Natural killer cell (primary cell): ENCODE data around the gene TICAM2. TPM values are rescaled to one million over a fixed set of nuclear protein-coding genes. Genes with fewer than 3 reads are reported as not detected.

Source experiments
- ATAC-seq, 3 donors: fragments of 150-1000 bp in 2 of 3; fragments of 200-7000 bp in 1 of 3; cut with Tn5 transposase; 1 replicate in 1 of 3; 2 replicates in 2 of 3; pipeline ENCODE4 v1.10.0; 2021; ENCODE audit warnings: mild to moderate bottlenecking in 2 of 3, moderate library complexity in 2 of 3
- DNase-seq, 2 donors: peaks; one replicate each; pipeline versions ENCODE4 v3.0.0 to v3.0.0-alpha.2; 2013 to 2021; ENCODE audit warnings: mixed read lengths in 1 of 2
- H3K27ac ChIP-seq: one replicate; pipeline ENCODE4 v1.5.1; 2013; ENCODE audit warnings: mild to moderate bottlenecking, low read length
- H3K27me3 ChIP-seq: one replicate; pipeline ENCODE4 v1.6.1; 2013; ENCODE audit warnings: low read length; ENCODE audit not compliant: control insufficient read depth, insufficient read depth
- H3K36me3 ChIP-seq: one replicate; pipeline ENCODE4 v1.6.1; 2013; ENCODE audit warnings: low read length; ENCODE audit not compliant: control insufficient read depth, insufficient read depth
- H3K4me1 ChIP-seq: one replicate; pipeline ENCODE4 v1.6.1; 2013; ENCODE audit warnings: low read length; ENCODE audit not compliant: control insufficient read depth, insufficient read depth
- H3K4me3 ChIP-seq: one replicate; pipeline ENCODE4 v1.5.1; 2013; ENCODE audit warnings: low read length
- H3K9me3 ChIP-seq: one replicate; pipeline ENCODE4 v1.6.1; 2013; ENCODE audit warnings: low read length; ENCODE audit not compliant: control insufficient read depth, insufficient read depth
- H3K27ac Mint-ChIP-seq, 2 donors: one replicate each; pipeline ENCODE4 v1.8.0; 2022; ENCODE audit warnings: mild to moderate bottlenecking in 2 of 2, mixed read lengths in 2 of 2, moderate library complexity in 1 of 2
- H3K27me3 Mint-ChIP-seq, 2 donors: one replicate each; pipeline ENCODE4 v1.8.0; 2022; ENCODE audit warnings: low read depth in 2 of 2, mixed read lengths in 2 of 2
- H3K36me3 Mint-ChIP-seq: one replicate; pipeline ENCODE4 v1.8.0; 2022; ENCODE audit warnings: mixed read lengths
- H3K4me1 Mint-ChIP-seq, 2 donors: one replicate each; pipeline ENCODE4 v1.8.0; 2022; ENCODE audit warnings: mixed read lengths in 2 of 2
- H3K4me3 Mint-ChIP-seq: one replicate; pipeline ENCODE4 v1.8.0; 2022; ENCODE audit warnings: mild to moderate bottlenecking, moderate library complexity, mixed read lengths
- H3K9me3 Mint-ChIP-seq, 2 donors: one replicate each; pipeline ENCODE4 v1.8.0; 2022; ENCODE audit warnings: mixed read lengths in 2 of 2
- CTCF ChIP-seq: fragments of 200-600 bp; IDR thresholded peaks from one replicate; pipeline ENCODE4 v1.8.0; 2022; ENCODE audit warnings: antibody characterized with exemption
- WGBS: methylation state at CpG from one replicate; pipeline ENCODE4 v1.1.7; 2013; ENCODE audit warnings: missing lambda C conversion rate; ENCODE audit not compliant: insufficient coverage; 5-methylcytosine and 5-hydroxymethylcytosine counted together
- intact Hi-C: fragments of 100-400 bp; cut with micrococcal nuclease; formaldehyde crosslinking; loops from one replicate; pipeline ENCODE4 v1.14.2; 2022
- total RNA-seq, 4 donors: library from RNA; stranded (reverse); fragments of 120-200 nt in 1 of 4; gene quantifications; one replicate each; pipeline versions ENCODE4 v1.2.3 to v1.2.4, GENCODE V29; 2013 to 2022

TICAM2 gene
- total RNA-seq, 3 donors from 2014 or later (not counting 1 experiment from before 2014, with no cell fraction given) = 0.61 to 1.4 (median 1.3) TPM

GRCh38 chr5:115585265-115585664 lies 17.0 kb downstream of the TICAM2 start:
- TF ChIP-seq CTCF = no peak
- Mint-ChIP-seq H3K27ac (no peak overlapping the region), H3K36me3 (no peaks in the 10 kb centered on the region), H3K4me3 (no peak overlapping the region), H3K27me3 (no peaks in the 10 kb centered on the region), H3K4me1 (no peaks in the 10 kb centered on the region), H3K9me3 (no peaks in the 10 kb centered on the region)
- Histone ChIP-seq H3K9me3 (no peaks in the 10 kb centered on the region), H3K27ac (no peak overlapping the region), H3K4me3 (no peak overlapping the region), H3K27me3 (no peaks in the 10 kb centered on the region), H3K36me3 (no peaks in the 10 kb centered on the region), H3K4me1 (no peaks in the 10 kb centered on the region)
- WGBS = 100% methylated on average over 1 of the region's 1 CpG
- intact Hi-C loops = loop anchor here (5.0 kb wide), 2 partner anchors 488 to 1973 kb away; no protein-coding TSS in a partner anchor
- DNase-seq (no peak), ATAC-seq (no peak)

- no peak for DNase-seq
- 89% methylated on average over 1 of the region's 1 CpG for WGBS
- H3K4me1 ChIP-seq = no peaks in the 10 kb centered on the region
- H3K27me3 Mint-ChIP-seq = no peaks in the 10 kb centered on the region
- no peak for ATAC-seq
- no peaks in the 10 kb centered on the region for H3K36me3 ChIP-seq
- H3K27ac Mint-ChIP-seq = no peak overlapping the region
- no peak for TF ChIP-seq CTCF
- no peaks in the 10 kb centered on the region for H3K4me1 Mint-ChIP-seq
- H3K27ac ChIP-seq = no peak overlapping the region
- no peaks in the 10 kb centered on the region for H3K36me3 Mint-ChIP-seq
- H3K4me3 Mint-ChIP-seq = no peak overlapping the region
- intact Hi-C loops = no loop called here
- no peaks in the 10 kb centered on the region for H3K27me3 ChIP-seq
- no peak overlapping the region for H3K4me3 ChIP-seq
- H3K9me3 ChIP-seq = no peaks in the 10 kb centered on the region
- H3K9me3 Mint-ChIP-seq = no peaks in the 10 kb centered on the region
Observed at GRCh38 chr5:115584501-115584900, 17.8 kb downstream of the TICAM2 start.

GRCh38 chr5:115583474-115583873 lies 18.8 kb downstream of the TICAM2 start:
- no peak overlapping the region for H3K4me3 Mint-ChIP-seq

More at GRCh38 chr5:115583474-115583873, 18.8 kb downstream of the TICAM2 start:
- no peaks in the 10 kb centered on the region for H3K9me3 ChIP-seq
- Mint-ChIP-seq H3K36me3 (no peaks in the 10 kb centered on the region), H3K27ac (no peak overlapping the region), H3K9me3 (no peaks in the 10 kb centered on the region), H3K27me3 (no peaks in the 10 kb centered on the region), H3K4me1 (no peaks in the 10 kb centered on the region)
- intact Hi-C loops = no loop called here
- H3K27me3 ChIP-seq = no peaks in the 10 kb centered on the region
- no peaks in the 10 kb centered on the region for H3K4me1 ChIP-seq
- H3K27ac ChIP-seq = no peak overlapping the region
- WGBS = 79% methylated on average over 2 of the region's 3 CpGs
- DNase-seq (no peak), ATAC-seq (no peak)
- no peak overlapping the region for H3K4me3 ChIP-seq
- no peaks in the 10 kb centered on the region for H3K36me3 ChIP-seq
- TF ChIP-seq CTCF = no peak
